Hippocampal formation (tissue), 2 donors: Measurements from ENCODE around the gene FAM131A.
"Not testable (repeated sequence)": the region's sequence is repeated elsewhere in the genome, so short reads cannot be mapped to it uniquely, and the experiment has no call there.

Experiments used
- DNase-seq, 2 donors: peaks; one replicate each; lab custom pipeline; 2025; lab: John Stamatoyannopoulos, UW

Gene FAM131A

GRCh38 chr3:184339451-184340135 is 2.2 kb downstream of the FAM131A start:
- not testable (repeated sequence) for DNase-seq

DNA sequence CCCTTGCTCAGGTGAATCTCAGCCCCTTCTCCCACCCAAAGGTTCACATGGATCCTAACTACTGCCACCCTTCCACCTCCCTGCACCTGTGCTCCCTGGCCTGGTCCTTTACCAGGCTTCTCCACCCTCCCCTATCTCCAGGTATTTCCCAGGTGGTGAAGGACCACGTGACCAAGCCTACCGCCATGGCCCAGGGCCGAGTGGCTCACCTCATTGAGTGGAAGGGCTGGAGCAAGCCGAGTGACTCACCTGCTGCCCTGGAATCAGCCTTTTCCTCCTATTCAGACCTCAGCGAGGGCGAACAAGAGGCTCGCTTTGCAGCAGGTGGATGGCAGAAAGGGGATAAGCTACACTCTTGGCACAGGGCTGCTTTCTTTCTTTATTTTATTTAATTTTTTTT is 4.5 kb downstream of the FAM131A start:
- DNase-seq: no peak

DNA sequence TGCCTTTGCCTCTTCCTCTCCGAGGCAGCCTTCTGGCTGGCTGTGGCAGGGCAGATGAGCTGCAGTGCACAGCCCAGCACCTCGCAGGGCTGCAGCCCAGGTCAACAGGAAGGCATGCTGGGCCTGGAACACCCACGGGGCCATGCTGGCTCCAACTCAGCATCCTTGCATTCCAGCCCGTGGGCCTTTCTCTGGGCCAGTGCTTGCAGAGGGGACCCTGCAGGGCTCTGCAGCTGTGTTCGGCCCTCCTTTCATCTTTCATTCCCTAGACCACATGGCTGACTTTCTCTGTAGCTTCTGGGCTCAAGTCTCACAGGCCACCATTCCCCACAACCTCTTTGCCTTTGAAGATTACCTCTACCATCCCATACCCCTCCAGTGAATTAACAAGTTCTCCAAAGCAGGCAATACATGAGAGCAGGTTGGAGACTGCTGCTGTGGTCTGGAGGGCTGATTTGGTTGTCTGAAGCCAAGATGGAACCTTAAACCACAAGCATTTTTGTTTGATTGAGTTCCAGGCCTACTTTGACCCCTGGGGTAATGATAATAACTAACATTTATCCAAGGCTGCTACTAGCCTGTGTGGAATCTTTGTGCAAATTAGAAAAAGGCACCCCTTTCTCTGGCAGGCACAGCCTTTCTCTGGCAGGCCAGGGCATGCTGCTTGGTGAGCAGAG is 5.9 kb downstream of the FAM131A start:
- no peak for DNase-seq

DNA sequence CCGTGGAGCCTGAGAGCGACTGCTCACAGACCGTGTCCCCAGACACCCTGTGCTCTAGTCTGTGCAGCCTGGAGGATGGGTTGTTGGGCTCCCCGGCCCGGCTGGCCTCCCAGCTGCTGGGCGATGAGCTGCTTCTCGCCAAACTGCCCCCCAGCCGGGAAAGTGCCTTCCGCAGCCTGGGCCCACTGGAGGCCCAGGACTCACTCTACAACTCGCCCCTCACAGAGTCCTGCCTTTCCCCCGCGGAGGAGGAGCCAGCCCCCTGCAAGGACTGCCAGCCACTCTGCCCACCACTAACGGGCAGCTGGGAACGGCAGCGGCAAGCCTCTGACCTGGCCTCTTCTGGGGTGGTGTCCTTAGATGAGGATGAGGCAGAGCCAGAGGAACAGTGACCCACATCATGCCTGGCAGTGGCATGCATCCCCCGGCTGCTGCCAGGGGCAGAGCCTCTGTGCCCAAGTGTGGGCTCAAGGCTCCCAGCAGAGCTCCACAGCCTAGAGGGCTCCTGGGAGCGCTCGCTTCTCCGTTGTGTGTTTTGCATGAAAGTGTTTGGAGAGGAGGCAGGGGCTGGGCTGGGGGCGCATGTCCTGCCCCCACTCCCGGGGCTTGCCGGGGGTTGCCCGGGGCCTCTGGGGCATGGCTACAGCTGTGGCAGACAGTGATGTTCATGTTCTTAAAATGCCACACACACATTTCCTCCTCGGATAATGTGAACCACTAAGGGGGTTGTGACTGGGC is 7.3 kb downstream of the FAM131A start:
- DNase-seq: no peak

DNA sequence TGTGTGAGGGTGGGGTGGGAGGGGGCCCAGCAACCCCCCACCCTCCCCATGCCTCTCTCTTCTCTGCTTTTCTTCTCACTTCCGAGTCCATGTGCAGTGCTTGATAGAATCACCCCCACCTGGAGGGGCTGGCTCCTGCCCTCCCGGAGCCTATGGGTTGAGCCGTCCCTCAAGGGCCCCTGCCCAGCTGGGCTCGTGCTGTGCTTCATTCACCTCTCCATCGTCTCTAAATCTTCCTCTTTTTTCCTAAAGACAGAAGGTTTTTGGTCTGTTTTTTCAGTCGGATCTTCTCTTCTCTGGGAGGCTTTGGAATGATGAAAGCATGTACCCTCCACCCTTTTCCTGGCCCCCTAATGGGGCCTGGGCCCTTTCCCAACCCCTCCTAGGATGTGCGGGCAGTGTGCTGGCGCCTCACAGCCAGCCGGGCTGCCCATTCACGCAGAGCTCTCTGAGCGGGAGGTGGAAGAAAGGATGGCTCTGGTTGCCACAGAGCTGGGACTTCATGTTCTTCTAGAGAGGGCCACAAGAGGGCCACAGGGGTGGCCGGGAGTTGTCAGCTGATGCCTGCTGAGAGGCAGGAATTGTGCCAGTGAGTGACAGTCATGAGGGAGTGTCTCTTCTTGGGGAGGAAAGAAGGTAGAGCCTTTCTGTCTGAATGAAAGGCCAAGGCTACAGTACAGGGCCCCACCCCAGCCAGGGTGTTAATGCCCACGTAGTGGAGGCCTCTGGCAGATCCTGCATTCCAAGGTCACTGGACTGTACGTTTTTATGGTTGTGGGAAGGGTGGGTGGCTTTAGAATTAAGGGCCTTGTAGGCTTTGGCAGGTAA is 8.1 kb downstream of the FAM131A start:
- peak; percentile 85 to 94 for DNase-seq

DNA sequence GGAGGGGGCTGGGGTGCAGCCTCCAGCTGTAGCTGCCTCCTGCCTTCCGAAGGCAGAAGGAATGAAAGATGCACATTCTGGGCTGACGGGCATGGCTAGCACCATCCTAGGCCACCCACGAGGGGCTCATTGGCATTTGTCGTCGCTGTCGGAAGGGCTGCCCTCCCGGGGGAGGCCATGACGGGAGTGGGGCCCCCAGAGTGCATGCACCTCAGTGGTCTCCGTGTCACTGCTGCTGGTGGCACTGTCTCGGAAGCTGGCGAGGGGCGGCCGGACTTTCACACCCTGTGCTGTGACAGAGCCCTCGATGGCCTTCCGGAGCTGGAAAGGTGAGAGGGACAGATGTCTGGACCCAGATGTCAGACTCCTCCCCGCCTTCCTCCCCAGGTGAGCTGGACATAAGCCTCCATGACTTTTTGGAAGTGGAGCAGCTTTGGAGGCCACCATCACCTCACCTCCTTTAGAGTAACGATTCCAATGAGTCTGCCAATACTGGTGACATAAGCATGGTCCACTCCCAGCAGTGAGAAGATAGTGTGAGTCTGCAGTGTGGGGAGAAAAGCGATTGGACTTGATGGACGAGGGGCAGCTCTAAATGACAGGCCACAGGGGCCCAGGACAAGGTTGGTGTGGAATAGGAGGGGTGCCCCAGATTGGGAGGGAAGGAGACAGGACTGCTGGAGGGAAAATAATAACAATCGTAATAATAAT is 9.2 kb downstream of the FAM131A start:
- DNase-seq: no peak

DNA sequence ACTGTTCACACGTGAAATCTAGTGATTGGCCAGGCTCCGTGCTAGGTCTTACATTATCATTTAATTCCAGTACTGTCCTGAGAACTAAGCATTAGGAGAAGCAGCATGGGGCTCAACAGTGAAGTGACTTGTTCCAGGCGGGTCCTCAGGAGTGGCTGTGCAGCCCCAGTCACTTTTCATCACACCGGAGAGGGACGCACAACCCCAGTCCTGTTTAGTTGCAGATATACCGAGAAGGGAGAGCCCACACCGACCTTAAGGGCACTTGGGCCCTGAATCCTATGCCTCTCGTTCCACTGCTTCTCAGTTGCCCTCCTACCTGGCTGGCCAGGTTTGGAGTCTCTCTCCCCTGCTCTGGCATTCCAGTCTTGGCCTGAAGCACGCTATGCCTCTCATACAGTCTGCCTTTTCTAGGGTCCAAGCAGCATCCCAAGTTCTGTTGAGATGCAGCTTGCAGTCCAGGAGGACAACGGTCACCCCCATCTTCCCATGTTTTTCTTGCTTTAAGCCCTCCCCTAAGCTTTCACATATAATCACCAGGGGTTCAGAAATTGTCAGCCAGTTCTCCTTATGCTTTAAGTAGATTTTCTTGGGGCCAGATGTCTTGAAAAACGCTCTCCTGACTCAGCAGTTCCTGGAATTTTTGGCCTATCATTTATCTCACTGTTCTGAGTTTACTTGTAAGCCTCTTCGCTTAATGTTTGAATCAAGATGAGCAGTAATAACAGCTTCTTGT is 10.1 kb downstream of the FAM131A start:
- DNase-seq: no peak

DNA sequence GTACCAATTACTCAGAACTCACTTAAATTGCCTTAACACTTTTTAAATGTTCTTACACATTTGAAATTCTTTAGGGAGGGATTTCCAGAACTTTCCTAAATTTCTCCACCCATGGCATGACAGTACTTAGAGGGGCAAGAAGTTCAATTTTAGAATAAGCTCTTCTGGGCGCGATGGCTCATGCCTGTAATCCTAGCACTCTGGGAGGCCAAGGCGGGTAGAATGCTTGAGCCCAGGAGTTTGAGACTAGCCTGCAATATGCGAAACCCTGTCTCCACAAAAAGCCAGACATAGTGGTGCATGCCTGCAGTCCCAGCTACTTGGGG is 10.6 kb downstream of the FAM131A start:
- DNase-seq: no peak

- no peak for DNase-seq
These were observed 12.4 kb downstream of the FAM131A start for GRCh38 chr3:184349563-184350470.

- no peak for DNase-seq
These were observed 13.2 kb downstream of the FAM131A start for GRCh38 chr3:184350618-184351017.

GRCh38 chr3:184351511-184352148 is 14.2 kb downstream of the FAM131A start:
- DNase-seq: no peak

DNA sequence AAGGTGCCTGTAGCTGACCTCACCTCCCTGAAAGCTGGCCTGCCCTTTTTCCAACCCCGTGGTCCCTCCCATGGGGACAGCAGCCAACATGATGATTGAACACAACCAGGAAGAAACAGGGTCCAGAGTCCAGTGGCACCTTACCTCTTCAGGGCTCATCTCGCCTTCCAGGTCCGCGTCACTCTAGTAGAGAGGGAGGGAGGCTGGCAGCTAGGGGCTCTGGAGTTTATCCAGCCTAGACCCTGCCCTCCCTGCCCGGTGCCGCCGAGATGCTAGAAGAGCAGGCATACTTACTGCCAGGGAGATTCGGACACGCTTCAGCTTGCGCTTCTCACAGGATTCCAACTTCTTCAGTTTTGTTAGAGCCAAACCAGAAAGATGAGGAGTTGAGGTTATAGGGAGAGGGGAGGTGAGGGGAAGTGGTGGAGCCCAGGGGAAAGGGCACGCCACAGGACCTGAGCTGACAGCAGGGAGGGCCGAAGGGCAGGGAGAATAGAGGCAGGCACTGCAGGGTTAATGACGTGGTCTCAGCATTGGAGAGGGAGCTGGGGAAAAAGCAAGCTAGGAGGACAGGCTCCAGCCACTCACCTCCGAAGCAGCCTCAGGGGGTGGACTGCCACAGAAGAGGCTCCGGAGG is 14.9 kb downstream of the FAM131A start:
- no peak for DNase-seq

DNA sequence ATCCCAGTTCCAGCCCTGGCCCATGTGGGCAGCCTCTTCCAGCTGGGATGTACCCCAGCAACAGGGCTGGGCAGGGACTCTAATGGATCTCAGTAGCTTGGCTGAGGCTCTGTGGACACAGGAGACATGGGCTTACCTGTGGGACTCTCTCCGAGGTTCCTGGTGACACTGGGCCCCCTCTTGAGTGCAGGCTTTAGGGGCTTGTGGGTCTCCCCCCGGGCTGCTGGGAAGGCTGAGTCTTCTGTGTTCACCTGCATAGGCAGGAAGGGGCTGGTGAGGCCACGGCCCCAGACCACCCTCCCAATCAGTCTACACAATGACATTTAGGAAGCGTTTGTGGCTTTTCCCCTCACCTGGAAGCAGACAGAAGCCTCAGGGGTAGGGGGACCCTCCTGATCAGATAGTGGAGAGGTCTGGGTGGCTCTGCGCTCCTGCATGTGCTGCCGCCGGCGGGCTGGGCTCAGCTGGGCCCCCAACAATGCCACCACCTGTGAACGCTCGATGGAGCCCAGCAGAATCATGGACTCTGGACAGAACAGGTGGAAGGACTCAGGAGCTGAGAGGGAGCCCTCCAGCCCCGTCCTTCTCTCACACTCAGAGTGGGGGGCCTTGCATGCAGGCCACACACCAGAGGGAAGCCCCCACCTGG is 15.6 kb downstream of the FAM131A start:
- no peak for DNase-seq

DNA sequence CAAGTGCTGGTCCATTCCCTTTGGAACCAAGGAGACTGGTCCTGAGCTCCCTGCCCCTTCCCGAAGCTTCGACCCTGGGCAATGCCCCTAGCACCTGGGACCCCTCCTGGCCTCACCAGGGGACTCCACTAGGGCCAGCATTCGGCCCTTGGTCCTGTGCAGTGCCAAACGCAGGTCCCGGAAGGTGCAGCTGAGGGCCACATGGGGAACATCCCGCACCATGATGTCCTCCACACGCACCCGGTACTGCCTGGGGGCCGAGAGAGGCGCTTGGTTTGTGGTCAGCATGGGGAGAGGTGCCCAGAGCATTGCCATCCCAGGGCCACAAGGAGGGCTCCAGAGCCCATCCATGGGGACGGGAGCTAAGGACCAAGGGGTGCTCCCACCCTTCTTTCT is 16.1 kb downstream of the FAM131A start:
- DNase-seq: no peak

DNA sequence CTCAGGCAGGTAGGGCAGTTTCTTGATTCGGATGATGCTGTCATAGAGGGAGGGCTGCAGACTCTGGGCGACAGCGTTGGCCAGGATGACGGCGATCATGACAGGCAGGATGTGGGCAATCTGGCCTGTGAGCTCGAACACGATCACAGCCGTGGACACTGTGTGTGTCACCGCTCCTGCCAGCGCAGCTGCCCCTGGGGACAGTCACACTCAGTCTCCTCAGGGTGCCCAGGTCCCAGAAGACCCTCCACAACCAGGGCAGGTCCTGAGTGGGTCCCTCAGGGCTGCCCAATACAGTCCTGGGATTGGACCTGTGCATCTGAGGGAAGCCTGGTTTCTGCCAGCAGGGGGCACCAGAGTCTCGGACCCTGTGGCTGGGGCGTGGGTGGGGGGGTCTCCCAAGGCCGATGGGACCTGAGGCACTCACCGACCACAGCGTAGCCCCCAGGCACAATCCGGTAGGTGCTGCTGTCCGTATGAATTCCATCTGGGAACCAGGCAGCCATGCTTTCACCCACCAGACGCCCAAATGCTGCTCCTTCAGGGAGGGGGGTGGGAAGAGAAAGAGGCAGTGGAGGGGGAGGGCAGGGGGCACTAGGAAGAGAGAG is 16.8 kb downstream of the FAM131A start:
- peak in 1 of 2 donors; percentile 18 for DNase-seq

DNA sequence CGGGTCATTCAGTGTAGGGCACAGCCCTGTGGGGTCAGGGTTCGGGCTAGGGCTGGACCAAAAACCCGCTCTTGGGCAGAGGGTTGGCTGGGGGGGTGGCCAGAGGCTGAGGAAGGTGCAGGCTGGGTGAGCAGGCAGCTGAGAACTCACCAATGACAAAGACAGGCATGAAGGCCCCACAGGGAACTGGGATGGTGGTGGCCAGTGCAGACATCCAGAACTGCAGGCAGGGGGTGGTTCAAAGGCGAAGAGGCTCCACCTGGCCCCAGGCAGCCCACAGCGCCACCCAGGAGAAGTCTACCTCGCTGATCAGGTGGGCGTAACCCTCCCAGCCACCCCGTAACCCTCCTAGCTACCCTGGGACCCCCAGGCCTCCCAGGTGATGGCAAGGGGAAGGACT is 17.4 kb downstream of the FAM131A start:
- no peak for DNase-seq

DNA sequence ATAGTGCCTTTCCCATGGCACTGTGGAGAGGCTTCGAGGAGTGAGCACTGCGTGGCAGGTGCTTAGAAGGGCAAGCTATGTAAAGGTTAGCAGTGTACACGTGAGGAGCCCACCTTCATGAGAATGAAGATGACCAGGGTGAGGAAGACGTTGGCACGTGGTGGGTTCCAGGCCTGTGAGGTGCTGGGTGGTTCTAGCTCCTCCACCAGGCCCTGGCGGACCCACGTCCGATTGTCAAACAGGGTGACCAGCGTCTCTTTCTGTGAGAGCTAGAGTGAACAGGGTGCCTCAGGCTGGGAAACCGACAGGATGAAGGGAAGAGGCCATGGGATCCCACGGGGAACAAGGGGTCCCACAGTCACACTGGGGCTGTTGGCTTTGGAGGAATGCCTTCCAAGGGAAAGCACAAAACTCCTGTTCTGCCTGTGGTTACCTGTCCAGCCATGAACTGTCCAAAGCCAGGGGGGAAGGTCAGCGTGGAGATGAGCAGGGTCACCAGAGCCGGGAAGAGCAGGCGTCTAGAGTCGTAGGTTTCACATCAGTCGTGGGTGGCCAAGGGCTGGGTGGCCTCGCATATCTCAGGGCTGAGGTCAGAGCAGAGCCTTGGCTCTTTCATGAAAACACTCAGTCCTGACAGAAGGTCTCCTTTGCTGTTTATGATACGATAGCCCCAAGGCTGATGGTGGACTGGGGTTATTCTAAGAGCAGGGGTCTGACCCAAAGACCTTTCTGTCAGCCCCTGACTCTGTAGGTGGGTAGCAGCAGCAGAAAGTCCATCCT is 18.1 kb downstream of the FAM131A start:
- no peak for DNase-seq
